Fibroblast of lung (primary cell): ENCODE results near the gene RAB31.

Experiments used
- CTCF ChIP-seq, 2 donors: IDR thresholded peaks in 1 of 2; conservative IDR thresholded peaks in 1 of 2; 1 replicate in 1 of 2; 2 replicates in 1 of 2; pipeline ENCODE4 v1.5.1; 2011 to 2012; ENCODE audit warnings: low read length in 2 of 2, control low read depth in 1 of 2, inconsistent platforms in 1 of 2, low read depth in 1 of 2, mild to moderate bottlenecking in 1 of 2
- EZH2 ChIP-seq: IDR thresholded peaks from 2 replicates; pipeline ENCODE4 v1.5.1; 2012; ENCODE audit warnings: low read length, control low read depth, mild to moderate bottlenecking; ENCODE audit errors: missing control alignments

GRCh38 chr18:9842448-9842847 is 134.3 kb downstream of the RAB31 start:
- no peak for TF ChIP-seq CTCF (conservative IDR thresholded peaks at IDR 0.05 in 1 of 2, IDR thresholded peaks at IDR 0.05 in 1 of 2; ENCODE audit: low read depth in 1 of 2, low read length in 2 of 2)
- no peak for TF ChIP-seq EZH2
